ENCODE results near the gene PKD2L2.

DNA sequence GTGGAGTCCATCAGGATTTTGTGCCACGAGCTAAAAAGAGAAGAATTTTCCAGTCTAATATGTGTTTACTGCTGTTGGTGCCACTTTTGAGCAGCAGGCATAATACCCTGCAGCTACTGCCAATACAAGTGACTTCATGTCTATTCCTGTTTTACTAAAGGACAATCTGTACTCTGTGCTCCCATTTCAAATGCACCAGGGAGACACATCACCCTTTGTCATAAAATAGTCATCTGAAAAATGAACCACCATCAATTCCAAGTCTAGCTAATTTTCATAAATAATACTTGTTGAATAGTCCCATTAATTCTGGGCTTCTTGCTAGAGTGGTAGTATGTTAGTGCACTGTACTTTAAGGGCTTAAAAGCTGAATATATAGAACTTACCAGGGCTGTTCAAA, 8.9 kb upstream of the PKD2L2 start:
- TF ChIP-seq, protein P1, sequence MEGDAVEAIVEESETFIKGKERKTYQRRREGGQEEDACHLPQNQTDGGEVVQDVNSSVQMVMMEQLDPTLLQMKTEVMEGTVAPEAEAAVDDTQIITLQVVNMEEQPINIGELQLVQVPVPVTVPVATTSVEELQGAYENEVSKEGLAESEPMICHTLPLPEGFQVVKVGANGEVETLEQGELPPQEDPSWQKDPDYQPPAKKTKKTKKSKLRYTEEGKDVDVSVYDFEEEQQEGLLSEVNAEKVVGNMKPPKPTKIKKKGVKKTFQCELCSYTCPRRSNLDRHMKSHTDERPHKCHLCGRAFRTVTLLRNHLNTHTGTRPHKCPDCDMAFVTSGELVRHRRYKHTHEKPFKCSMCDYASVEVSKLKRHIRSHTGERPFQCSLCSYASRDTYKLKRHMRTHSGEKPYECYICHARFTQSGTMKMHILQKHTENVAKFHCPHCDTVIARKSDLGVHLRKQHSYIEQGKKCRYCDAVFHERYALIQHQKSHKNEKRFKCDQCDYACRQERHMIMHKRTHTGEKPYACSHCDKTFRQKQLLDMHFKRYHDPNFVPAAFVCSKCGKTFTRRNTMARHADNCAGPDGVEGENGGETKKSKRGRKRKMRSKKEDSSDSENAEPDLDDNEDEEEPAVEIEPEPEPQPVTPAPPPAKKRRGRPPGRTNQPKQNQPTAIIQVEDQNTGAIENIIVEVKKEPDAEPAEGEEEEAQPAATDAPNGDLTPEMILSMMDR (optimal IDR thresholded peaks at IDR 0.05 in 1 of 3, IDR thresholded peaks at IDR 0.05 in 1 of 3, conservative IDR thresholded peaks at IDR 0.05 in 1 of 3; ENCODE audit: extremely low read depth in 1 of 3, insufficient read depth in 2 of 3, low read length in 3 of 3), result no peak
- no peak for TF ChIP-seq EZH2 (IDR thresholded peaks at IDR 0.05; ENCODE audit: low read length)

All from keratinocyte (primary cell).